ENCODE data around the gene KLHL3.
A peak's percentile ranks its signal among the peaks of the same experiment; 100 is the strongest.
"Not testable (repeated sequence)": the region's sequence is repeated elsewhere in the genome, so short reads cannot be mapped to it uniquely, and the experiment has no call there.

The KLHL3 gene

GRCh38 chr5:137735555-137736284 lies at the start of gene KLHL3:
KLHL3 (minus strand) TSS chr5:137736089; CDS start chr5:137735646, 443 bp downstream.
- peak; percentile 16 for DNase-seq

GRCh38 chr5:137782984-137783536 lies 47.2 kb upstream of the KLHL3 start:
- DNase-seq = no peak

- DNase-seq = no peak
Observed at GRCh38 chr5:137782055-137782454, 46.2 kb upstream of the KLHL3 start.

GRCh38 chr5:137778772-137779564 lies 43.1 kb upstream of the KLHL3 start:
- DNase-seq = no peak

- DNase-seq = not testable (repeated sequence)
Observed at GRCh38 chr5:137767937-137768336, 32.0 kb upstream of the KLHL3 start.

GRCh38 chr5:137761566-137761965 lies 25.7 kb upstream of the KLHL3 start:
- no peak for DNase-seq

- DNase-seq = no peak
Observed at GRCh38 chr5:137760719-137761516, 25.0 kb upstream of the KLHL3 start.

- DNase-seq = no peak
Observed at GRCh38 chr5:137760294-137760693, 24.4 kb upstream of the KLHL3 start.

GRCh38 chr5:137758715-137759306 lies 22.9 kb upstream of the KLHL3 start:
- no peak for DNase-seq

- no peak for DNase-seq
Observed at GRCh38 chr5:137758121-137758520, 22.2 kb upstream of the KLHL3 start.

- DNase-seq = no peak
Observed at GRCh38 chr5:137757634-137758033, 21.7 kb upstream of the KLHL3 start.

- no peak for DNase-seq
Observed at GRCh38 chr5:137754961-137755762, 19.3 kb upstream of the KLHL3 start.

GRCh38 chr5:137754188-137754960 lies 18.5 kb upstream of the KLHL3 start, which contains the start of gene HNRNPA0:
HNRNPA0 (minus strand) TSS chr5:137754363; CDS start chr5:137754066, 297 bp downstream.
- DNase-seq = peak; percentile 96

- DNase-seq = no peak
Observed at GRCh38 chr5:137753691-137754187, 17.9 kb upstream of the KLHL3 start.

- DNase-seq = peak; percentile 46
Observed at GRCh38 chr5:137752905-137753690, 17.2 kb upstream of the KLHL3 start.

GRCh38 chr5:137751869-137752491 lies 16.1 kb upstream of the KLHL3 start:
- no peak for DNase-seq

GRCh38 chr5:137750436-137750835 lies 14.5 kb upstream of the KLHL3 start:
- no peak for DNase-seq

- DNase-seq = no peak
Observed at GRCh38 chr5:137747848-137748247, 12.0 kb upstream of the KLHL3 start.

- DNase-seq = peak; percentile 52
Observed at GRCh38 chr5:137743031-137743640, 7.2 kb upstream of the KLHL3 start.

Data from CD4-positive, alpha-beta T cell treated with Interferon gamma for 1 hour (primary cell).